Stimulated activated CD4-positive, alpha-beta T cell treated with anti-CD3 and anti-CD28 coated beads, TNF-alpha, amount 100 ng/mL, for 48 hours (primary cell): ENCODE measurements around the gene ARHGAP26.

ENCODE experiments used
- DNase-seq, 3 donors: peaks; one replicate each; pipeline ENCODE4 v3.0.0-alpha.2; 2020; ENCODE audit warnings: low read depth in 3 of 3

Gene ARHGAP26

DNA sequence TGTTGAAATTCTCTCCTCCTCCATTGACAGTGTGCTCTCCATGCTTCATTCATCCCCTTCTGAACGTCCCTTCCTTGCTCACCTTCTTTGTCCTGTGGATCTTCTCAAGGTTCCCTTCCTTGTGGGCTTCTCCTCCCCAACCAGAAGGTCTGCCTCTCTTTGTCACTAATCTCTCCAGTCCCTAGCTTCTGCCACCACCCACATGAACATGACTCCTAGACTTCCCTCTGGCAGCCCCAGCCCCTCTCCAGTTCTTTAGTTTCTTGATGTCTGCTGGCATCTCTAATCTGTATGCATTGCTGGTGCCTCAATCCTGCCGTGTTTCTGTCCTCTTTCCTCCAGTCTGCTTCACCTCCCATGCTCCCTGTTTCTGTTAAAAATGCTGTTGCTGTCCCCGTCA, 79.3 kb downstream of the ARHGAP26 start:
- no peak for DNase-seq

DNA sequence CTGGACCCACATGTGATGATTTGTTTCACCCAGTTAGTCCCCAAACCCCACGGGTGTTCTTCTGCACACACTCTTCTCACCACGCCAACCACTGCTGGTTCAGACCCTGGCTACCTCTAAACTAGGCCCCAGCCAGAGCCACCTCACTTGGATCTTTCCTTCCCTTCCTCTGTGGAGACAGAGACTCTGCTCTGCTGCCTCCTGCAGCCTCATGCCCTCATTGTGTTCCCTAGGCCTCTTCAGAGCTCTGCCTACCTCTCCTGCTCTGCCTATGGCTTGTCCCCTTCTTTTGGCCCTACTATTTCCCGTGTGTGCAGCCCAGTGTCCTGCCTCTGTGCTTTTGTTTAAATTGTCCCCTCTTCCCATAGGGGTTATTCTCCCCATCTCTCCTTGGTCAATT, 79.7 kb downstream of the ARHGAP26 start:
- DNase-seq = no peak

DNA sequence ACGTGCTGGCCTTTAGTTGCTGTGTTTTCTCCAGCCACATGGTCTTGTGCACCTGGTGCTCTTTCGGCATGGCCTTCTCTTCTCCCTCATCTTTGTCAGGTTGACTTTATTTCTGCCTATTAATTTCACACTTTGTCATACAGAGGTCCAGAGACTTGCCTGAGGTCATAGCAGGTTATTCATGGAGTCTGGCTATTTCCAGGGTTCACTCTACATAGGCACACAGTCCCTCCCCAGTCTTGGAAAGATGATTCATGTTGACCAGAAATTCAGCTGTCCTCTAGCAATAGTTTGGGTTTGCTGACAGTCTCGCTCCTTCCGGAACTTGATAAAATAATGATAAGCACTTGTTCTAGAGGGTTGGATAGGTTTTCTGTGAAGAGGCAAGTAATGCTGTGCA, 81.6 kb downstream of the ARHGAP26 start:
- no peak for DNase-seq

DNA sequence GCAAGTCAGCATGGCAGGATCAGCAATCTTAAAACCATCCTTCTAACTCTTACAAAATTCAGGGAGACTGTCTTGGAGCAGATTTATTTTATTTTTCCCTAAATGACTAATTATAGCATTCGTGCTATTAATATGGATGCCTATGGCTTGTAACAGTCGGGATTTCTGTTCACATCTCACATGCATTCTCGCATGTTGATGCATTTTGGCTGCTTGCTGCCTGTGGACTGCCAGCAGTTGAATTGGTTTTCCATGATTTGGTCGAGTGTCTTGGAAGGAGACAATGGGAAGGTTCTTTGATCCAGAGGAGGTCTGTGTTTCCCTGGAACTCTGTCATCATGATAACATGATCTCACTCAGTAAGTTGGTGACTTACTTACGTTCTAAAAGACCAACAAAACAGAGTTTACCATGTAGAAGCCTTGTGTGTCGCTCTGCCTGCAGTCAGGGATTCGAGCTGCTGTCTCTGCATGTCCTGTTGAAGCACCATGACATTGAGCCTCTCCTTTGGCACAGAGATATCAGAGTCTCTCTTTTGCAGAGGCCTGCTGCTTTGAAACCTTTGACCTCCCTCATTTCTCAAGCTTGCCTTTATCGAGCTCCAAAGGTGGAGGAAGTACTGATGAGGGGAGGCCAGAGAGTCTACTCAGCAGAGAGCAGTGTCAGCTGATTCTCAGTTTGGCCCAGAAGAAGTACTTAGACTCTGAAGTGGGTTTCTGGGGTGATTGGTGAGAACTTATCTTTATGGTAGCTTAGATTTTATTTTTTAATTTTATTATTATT, 82.4 kb downstream of the ARHGAP26 start:
- no peak for DNase-seq

DNA sequence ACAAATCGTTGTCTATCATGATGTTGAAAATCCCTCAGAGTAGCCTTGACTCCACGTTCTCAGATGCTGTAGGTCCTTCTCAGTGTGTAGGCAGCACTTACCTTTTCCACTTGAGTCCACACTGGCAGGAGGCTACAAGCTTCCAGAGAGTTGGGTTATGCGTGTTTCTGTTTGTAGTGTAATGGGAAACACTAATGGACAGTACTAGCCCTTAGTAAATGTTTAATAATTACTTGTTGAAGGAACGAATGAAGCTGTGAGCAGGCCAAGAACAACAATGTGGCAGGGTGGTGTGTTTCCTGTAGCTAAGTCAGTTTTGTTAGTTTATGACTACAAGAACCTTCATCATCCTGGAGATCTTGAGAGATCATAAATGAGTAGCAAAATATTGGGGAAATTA, 83.5 kb downstream of the ARHGAP26 start:
- DNase-seq = no peak

DNA sequence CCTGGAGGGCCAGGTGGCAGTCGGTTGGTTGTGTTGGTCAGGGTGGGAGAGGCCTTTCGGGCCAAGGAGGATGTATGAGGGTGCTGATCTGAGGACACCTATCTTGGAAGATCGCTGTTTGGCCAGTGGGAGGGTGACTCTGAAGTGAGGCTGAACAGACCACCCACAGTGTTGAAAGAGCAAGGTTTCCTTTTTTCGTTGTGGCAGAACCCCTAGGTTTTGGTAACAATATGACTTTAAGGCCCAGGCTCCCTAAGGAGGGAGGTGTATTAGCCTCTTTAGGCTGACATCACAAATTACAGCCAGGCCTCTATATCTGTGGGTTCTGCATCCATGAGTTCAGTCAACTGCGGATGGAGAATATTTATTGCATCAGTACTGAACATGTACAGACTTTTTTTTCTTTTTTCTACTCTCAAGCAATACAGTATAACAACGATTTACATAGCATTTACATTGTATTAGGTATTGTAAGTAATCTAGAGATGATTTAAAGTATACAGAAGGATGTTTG, 86.1 kb downstream of the ARHGAP26 start:
- no peak for DNase-seq

DNA sequence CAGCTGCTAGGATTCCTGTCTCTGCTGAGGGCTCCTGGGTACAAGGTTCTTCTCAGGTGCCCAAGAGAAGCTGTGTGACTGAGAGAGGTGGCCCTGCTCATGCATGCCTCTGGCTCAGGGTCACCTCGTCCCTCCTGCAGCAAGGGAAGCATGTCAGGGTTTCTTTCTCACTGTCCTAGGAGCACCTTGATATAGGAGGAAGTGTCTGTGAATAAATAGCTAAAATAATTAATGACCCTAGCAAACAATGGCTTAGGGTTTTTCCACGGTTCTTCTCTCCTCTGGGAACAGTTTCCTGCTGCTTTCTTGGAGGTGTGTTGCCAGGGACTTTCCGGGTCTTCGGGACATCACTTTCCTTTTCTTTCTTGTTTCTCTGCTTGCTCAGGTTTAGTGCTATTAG, 87.2 kb downstream of the ARHGAP26 start:
- no peak for DNase-seq

DNA sequence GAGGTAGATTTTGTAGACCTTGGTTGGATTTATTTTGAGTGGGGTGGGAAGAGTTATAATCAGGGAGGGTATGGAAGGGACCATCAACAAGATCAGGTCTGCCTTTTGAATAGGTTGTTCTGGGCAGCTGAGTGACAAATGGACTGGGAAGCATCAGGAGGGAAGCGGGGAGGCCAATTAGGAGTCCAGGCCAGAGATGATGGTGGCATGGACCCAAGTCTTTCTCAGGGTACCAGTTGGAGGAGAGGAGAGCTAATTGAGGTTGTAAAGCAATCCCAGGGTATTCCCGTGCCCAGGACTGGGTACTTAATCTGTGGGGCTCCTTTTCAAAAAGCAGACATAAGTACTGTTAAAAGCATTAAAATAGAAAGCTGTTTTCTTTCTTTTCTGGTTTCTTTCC, 88.9 kb downstream of the ARHGAP26 start:
- no peak for DNase-seq

DNA sequence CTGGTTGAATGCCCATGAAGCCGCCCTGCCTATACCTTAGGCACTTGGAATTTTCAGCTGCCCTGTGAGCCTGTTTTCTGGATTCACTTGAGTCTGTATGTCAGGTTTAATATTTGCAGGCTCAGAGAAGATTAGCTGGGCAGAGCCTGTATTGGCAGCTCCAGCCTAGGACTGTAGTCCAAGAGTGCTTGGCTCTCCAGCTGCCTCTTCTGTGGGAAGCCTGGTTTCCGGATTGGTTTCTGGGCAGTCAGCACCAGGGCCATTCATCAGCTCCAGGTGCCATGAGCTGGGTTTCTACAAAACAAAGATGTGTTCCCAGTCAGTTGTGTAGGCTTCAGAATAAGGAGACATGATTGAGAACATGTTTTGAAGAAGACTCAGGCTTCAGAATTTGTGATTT, 90.1 kb downstream of the ARHGAP26 start:
- no peak for DNase-seq

DNA sequence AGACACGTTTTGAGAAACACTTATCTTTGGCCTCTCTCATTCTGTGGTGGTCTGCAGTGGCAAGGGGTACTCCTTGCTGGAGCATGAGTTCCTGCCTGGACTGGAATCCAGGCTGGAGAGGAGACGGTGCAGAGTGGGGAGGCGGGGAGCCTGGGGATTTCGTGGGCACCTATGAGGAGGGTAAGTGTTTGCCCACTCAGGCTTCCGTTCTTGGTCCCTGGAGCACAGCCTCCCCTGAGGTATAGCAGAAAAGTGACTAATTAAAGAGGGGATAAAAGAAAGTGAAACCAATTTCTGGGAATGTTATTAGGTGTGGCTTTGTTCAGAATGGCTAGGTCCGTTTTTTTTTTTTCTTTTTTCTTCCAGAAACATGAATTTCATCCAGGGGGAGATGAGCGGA, 90.8 kb downstream of the ARHGAP26 start:
- DNase-seq = no peak

DNA sequence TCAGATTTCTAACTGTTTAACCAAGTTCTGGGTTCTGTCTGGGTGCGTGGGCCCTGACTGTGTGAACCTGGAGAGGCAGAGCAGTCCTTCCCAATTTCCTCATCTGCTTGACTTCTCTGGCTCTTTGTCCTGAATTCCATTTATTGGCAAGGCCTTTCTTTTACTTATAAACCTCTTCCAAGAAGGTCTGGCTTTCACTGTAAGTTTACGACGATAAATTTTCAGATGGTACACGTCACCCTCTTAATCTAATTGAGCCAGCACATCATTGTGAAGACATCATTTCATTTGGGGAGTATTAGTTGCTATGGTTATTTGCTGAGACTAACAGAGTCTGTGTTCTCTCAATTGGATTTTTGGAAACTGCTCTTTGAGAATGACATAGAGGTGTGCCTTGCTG, 92.4 kb downstream of the ARHGAP26 start:
- no peak for DNase-seq

DNA sequence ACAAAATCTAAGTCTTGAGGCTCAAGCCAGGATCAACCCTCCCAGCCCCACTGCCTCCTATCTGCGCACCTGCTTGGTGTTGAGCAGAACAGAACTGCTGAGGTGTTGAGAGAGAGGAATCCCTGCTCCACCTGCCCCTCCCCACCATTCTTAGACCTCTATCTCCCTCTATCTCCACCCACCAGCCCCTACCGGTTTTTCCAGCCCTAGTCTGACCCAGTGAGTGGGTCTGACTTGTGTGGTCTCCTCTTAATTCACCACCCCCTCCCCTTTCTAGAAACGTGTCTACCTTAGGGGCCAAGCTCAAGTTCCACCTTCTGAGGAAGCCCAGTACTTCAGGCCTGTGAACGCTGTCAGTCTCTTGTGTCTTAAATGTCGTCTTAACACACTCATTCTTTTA, 93.7 kb downstream of the ARHGAP26 start:
- DNase-seq = no peak

DNA sequence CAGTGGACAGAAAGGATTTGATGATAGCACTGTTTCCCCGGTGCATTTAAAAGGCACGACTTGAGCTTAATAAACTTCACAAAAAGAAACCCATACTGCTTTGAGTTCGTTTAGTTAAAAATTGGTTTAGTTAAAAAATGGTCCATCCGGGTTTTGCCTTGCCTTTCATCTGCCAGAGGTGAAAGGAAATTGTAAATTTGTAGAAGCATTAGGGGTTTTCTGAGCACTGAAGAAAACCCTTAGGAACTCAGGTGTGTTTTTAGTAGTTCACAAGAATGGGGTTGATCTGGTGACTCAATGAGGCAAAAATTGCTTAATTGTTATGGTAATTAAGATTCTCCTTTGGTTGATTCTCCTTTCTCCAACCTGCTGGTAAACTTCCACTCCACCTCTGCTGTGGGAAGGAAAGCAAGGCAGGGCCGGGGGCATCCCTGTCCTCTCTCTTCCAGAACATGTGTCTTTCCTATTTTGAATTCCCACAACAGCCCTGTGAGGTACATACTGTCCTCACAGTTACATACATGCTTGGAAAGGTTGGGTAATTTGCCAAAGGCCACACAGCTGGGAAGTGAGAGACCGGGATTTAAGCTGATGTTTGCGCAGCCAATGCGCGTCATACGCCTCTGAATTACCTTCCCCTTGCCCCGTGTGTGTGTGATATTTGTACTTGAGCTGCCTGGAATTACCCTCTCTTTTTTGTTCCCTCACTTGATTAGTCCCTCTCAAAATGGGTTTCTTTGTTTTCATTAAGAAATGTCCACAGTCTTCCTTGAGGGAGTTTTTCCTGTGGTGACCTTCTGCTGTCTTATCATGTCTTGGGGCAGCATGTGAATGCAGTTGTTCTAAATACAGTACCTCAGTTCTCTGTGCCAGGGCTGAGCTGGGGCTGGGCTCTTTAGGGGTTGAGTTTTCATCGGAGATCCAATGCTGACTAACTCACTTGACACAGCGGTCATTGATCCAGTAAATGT, 94.4 kb downstream of the ARHGAP26 start:
- no peak for DNase-seq

DNA sequence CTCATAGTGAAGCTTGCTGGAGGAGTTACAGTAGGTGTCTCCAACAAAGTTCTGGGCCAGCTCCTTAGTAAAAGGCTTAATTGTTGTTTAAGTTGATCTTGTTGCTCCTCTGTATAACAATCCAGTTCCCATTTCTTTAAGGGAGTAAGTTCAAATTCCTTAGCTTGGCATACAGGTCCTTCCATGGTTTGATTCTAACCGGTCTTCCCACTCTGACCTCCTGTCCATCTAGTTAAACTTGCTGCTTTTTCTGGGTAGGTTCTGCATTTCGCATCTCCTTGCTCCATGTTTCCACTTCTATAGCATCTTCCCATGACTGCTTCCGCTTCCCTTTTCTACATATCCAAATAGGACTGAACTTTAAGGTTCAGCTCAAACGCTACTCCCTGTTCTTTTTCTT, 95.5 kb downstream of the ARHGAP26 start:
- no peak for DNase-seq

DNA sequence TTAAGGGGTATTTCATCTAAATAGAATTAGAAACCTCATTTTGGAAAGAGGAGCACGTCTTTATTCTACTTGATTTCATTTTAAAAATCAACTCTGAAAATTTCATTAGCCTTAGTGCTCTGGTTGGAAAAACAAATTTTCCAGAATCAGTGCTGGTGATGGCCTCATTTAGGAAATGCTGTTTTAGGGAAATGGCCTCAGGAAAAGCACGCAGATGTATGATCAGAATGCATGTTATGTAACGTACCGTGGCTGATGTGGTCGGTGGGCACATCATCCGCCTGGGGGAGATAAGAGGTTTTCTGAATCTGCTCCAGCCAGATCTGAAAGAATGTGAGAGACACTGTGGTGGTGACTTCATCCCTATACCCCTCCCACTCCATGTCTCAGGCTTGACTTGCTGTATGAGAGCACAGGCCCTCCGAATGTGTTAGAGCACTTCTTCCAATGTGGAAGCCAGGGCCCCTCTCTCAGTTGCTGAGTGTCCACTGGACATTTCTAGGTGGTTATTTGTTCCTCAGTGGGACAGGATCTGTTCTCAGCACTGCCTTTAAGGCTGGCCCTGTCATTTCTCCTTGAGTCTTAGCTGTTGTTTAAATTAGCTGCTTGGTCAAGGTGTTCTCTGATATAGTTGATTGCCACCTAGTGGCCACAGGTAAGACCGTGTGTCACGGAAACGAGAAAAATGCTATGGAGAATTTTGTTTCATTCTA, 96.5 kb downstream of the ARHGAP26 start:
- DNase-seq = peak in 2 of 3 donors; percentile 1 to 35

DNA sequence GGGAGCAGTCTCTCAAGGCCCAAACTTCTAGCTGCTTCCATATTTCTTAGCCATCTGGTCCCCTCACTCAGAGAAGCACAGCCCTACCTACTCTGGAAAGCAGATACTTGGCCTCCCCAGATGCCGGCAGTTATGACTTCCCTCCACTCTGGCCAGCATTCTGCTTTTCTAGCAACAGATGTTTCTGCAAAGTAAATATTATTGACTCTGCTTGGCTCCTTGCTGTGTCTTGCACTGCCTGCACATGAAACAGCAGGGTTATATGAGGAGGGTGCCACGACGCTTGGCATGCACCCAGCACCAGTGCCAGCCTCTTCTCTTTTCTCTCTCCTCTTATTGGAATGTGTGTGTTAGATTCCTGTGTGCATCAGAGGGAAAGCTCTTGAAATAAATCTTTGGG, 99.7 kb downstream of the ARHGAP26 start:
- no peak for DNase-seq

DNA sequence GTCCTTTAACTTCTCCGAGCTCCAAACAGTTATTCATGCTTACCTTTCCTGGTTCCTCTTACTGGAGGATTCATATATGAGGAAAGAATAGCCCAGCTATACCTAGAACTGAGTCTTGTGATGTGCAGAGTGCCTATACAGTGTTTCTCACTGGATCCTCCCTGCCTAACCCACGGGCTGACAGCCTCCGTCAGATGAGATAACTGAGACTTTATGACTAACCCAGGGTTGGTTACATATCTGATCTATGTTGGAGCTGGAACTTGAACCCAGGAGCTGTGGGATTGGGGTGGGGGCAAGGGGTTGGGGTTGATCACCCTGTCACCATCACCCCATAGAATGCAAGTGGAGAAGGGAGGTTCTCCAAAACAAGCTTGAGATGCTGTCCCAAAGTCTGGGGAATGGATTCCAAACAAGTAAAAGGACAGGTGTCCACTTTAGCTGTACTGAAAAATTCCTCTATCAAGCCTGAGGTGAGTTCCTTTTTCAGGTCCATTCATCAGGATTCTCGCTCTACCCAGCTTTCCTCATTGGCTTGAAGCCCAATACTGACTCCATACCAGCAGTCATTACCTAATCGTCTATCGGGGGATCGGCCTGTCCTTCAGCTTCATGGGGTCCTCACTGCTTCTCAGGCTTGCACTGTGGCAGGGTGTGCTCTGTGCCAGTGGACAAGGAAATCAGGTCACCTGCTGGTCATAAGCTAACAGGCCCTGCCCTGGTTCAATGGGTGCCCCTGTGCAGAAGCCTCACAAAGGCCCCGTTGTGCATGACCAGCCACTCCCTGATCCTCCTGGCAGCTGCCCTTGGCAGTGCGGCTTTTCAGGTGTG, 100.6 kb downstream of the ARHGAP26 start:
- no peak for DNase-seq

DNA sequence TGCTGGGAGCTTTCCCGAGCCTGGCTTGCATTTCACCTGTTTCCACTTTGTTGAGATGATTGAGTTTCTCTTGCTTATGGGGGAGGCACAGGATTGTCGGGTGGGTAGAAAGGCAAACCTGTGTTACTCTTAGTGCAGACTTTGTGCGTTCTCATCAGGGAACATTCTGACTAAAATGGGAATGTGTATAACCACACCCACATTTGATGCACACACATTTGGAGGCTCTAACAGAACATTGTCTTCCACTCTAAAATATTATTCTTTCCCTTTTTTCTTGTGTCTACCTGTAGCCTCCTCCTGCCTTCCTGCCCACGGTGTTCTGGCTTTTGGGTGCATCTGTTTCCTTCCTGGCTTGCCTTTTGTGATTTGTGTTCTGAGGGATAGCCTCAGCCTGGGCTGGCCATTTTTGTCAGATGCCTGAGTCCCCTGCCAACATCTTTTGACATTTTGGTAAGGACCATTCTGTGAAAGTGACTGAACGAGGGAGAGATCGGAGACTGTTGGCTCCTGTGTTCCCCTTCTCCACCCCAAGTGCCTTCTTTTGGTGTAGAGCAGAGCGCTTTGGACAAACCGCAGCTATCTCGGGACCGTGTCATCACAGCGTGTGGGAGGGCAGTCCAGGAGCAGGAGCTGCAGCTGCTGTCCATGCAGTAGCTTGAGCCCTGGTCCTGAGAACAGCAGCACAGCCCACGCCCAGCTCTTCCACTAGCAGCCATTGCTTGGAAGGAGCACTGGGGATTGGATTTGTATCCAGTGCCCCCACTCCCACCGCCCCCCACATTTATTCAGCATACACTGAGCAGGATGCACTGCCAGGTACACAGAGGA, 101.4 kb downstream of the ARHGAP26 start:
- no peak for DNase-seq

DNA sequence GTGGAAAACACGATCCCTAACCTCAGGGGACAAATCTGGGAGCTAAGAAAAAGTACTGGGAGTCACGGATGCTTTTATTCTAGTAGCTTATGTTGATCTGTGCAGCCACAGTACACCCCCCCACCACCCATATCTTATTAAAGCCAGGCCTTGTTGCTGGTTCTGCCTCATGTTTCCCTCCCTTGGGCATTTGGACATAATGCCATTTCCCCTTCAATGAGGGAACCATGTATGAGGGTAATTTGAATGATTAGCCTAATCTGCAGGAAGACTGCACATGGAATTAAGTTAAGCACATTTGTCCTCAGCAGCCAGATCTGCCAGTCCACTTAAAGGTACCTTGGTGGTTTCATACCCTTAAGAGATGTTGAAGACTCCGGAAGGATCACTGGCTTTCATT, 102.0 kb downstream of the ARHGAP26 start:
- DNase-seq = no peak

DNA sequence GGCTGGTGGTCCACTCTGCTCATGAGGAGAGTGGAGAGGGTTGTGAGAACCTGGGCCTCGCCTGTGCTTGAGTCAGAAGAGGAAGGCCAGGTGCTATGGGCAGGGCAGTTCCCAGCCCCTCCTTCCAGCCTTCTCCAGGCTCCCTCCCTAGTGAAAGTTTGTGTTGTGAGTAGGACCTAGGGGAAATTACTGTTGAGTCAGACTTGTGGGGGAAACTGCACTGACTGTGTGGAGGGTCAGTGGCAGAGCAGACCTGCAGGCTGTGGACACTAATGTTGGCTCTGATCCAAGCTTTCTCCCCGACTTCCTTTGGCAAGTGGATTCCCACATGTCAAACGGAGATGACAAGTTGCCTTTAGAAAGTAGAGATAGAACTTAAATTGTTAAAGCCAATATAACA, 102.6 kb downstream of the ARHGAP26 start:
- no peak for DNase-seq
